ENCODE data around the gene PEAK1. TPM values are rescaled to one million over a fixed set of nuclear protein-coding genes. Genes with fewer than 3 reads are reported as not detected.

The PEAK1 gene
- polyA plus RNA-seq, 1 donor (not counting 4 experiments of a cell fraction or from before 2014, with no cell fraction given): 5.9 TPM

- H2AFZ ChIP-seq (ENCODE audit: control insufficient read depth, low read length): no peak overlapping the region
- TF ChIP-seq EZH2 (IDR thresholded peaks at IDR 0.05; ENCODE audit: low read length): no peak
- TF ChIP-seq, protein P1, sequence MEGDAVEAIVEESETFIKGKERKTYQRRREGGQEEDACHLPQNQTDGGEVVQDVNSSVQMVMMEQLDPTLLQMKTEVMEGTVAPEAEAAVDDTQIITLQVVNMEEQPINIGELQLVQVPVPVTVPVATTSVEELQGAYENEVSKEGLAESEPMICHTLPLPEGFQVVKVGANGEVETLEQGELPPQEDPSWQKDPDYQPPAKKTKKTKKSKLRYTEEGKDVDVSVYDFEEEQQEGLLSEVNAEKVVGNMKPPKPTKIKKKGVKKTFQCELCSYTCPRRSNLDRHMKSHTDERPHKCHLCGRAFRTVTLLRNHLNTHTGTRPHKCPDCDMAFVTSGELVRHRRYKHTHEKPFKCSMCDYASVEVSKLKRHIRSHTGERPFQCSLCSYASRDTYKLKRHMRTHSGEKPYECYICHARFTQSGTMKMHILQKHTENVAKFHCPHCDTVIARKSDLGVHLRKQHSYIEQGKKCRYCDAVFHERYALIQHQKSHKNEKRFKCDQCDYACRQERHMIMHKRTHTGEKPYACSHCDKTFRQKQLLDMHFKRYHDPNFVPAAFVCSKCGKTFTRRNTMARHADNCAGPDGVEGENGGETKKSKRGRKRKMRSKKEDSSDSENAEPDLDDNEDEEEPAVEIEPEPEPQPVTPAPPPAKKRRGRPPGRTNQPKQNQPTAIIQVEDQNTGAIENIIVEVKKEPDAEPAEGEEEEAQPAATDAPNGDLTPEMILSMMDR (optimal IDR thresholded peaks at IDR 0.05 in 1 of 3, IDR thresholded peaks at IDR 0.05 in 1 of 3, conservative IDR thresholded peaks at IDR 0.05 in 1 of 3; ENCODE audit: extremely low read depth in 1 of 3, insufficient read depth in 2 of 3, low read length in 3 of 3): no peak
Measured at GRCh38 chr15:77201665-77202064, 218.2 kb downstream of the PEAK1 start.

DNA sequence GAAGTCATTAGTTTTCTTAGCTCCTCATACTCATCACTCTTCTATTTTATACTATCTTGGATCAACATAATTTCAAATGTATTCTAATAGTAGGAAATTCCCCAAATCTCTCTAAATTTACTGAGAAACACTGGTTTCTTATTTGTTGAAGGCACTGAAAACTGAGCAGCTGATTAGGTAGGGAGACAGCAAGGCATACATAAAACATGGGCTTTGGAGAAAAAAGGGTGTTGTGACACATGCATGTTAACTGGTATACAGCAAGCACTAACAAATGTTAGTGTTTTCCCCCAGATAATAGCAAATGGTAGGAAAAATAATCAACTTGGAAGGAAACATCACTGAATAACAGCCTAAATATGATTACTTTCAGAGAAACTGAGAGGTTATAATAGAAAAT lies 223.5 kb downstream of the PEAK1 start:
- no peak for TF ChIP-seq EZH2 (IDR thresholded peaks at IDR 0.05; ENCODE audit: low read length)
- TF ChIP-seq, protein P1 (optimal IDR thresholded peaks at IDR 0.05 in 1 of 3, IDR thresholded peaks at IDR 0.05 in 1 of 3, conservative IDR thresholded peaks at IDR 0.05 in 1 of 3; ENCODE audit: extremely low read depth in 1 of 3, insufficient read depth in 2 of 3, low read length in 3 of 3): no peak
- dilution Hi-C loops (cut with MboI; ENCODE audit: extremely low pct_ligation_motif_present, low sequenced_read_pairs): no loop called here
- no peak overlapping the region for H3K27ac ChIP-seq (ENCODE audit: control insufficient read depth, insufficient read depth, low read length)
- FAIRE-seq: no peak
- H3K9me1 ChIP-seq (ENCODE audit: control insufficient read depth, extremely low read depth, insufficient read depth, low read length): no peaks in the 10 kb centered on the region
- H3K9ac ChIP-seq (ENCODE audit: control insufficient read depth, extremely low read depth, insufficient read depth, low read length): no peak overlapping the region
- no peaks in the 10 kb centered on the region for H3K27me3 ChIP-seq (ENCODE audit: control insufficient read depth, extremely low read depth, insufficient read depth, low read length)
- H3K36me3 ChIP-seq (ENCODE audit: control insufficient read depth in 2 of 2, extremely low read depth in 1 of 2, insufficient read depth in 2 of 2, low read length in 2 of 2): no peaks in the 10 kb centered on the region
- H2AFZ ChIP-seq (ENCODE audit: control insufficient read depth, low read length): no peak overlapping the region
- H3K4me3 ChIP-seq (ENCODE audit: control insufficient read depth in 2 of 3, extremely low read depth in 1 of 3, insufficient read depth in 2 of 3, low read depth in 1 of 3, low read length in 3 of 3): no peak overlapping the region
- no peaks in the 10 kb centered on the region for H3K79me2 ChIP-seq (ENCODE audit: control insufficient read depth, insufficient read depth, low read length)
- no peak overlapping the region for H3K4me2 ChIP-seq (ENCODE audit: control insufficient read depth, extremely low read depth, insufficient read depth, low read depth, low read length)
- DNase-seq (ENCODE audit: low read depth, low spot score): no peak
- no peaks in the 10 kb centered on the region for H4K20me1 ChIP-seq (ENCODE audit: control insufficient read depth, extremely low read depth, insufficient read depth, low read length)
- H3K4me1 ChIP-seq (ENCODE audit: control insufficient read depth, extremely low read depth, insufficient read depth, low read length): no peaks in the 10 kb centered on the region
- H3K9me3 ChIP-seq (ENCODE audit: control insufficient read depth, low read depth, low read length): no peaks in the 10 kb centered on the region

More at GRCh38 chr15:77201665-77202064, 218.2 kb downstream of the PEAK1 start:
- no peak overlapping the region for H3K4me2 ChIP-seq (ENCODE audit: control insufficient read depth, extremely low read depth, insufficient read depth, low read depth, low read length)
- H3K27me3 ChIP-seq (ENCODE audit: control insufficient read depth, extremely low read depth, insufficient read depth, low read length): no peaks in the 10 kb centered on the region
- H3K9ac ChIP-seq (ENCODE audit: control insufficient read depth, extremely low read depth, insufficient read depth, low read length): no peak overlapping the region
- no peaks in the 10 kb centered on the region for H3K36me3 ChIP-seq (ENCODE audit: control insufficient read depth in 2 of 2, extremely low read depth in 1 of 2, insufficient read depth in 2 of 2, low read length in 2 of 2)
- no peak overlapping the region for H3K4me3 ChIP-seq (ENCODE audit: control insufficient read depth in 2 of 3, extremely low read depth in 1 of 3, insufficient read depth in 2 of 3, low read depth in 1 of 3, low read length in 3 of 3)
- no peaks in the 10 kb centered on the region for H3K9me1 ChIP-seq (ENCODE audit: control insufficient read depth, extremely low read depth, insufficient read depth, low read length)
- DNase-seq (ENCODE audit: low read depth, low spot score) (no peak), FAIRE-seq (peak; percentile 9)
- no peaks in the 10 kb centered on the region for H3K9me3 ChIP-seq (ENCODE audit: control insufficient read depth, low read depth, low read length)
- no peaks in the 10 kb centered on the region for H3K79me2 ChIP-seq (ENCODE audit: control insufficient read depth, insufficient read depth, low read length)
- H3K4me1 ChIP-seq (ENCODE audit: control insufficient read depth, extremely low read depth, insufficient read depth, low read length): peaks cover 2% of the 10 kb centered on the region
- no peaks in the 10 kb centered on the region for H4K20me1 ChIP-seq (ENCODE audit: control insufficient read depth, extremely low read depth, insufficient read depth, low read length)
- no peak overlapping the region for H3K27ac ChIP-seq (ENCODE audit: control insufficient read depth, insufficient read depth, low read length)
- dilution Hi-C loops (cut with MboI; ENCODE audit: extremely low pct_ligation_motif_present, low sequenced_read_pairs): no loop called here

All from keratinocyte (primary cell).